ENCODE results near the gene SPTLC3.

The SPTLC3 gene

GRCh38 chr20:13128173-13128572 is 119.4 kb downstream of the SPTLC3 start:
- no peak for TF ChIP-seq CTCF (IDR thresholded peaks at IDR 0.05; ENCODE audit: insufficient read depth, missing control alignments)
- FAIRE-seq (no peak), DNase-seq (ENCODE audit: insufficient read length, low spot score) (no peak)

- DNase-seq (ENCODE audit: insufficient read length, low spot score) (no peak), FAIRE-seq (no peak)
- no peak for TF ChIP-seq CTCF (IDR thresholded peaks at IDR 0.05; ENCODE audit: insufficient read depth, missing control alignments)
Measured at GRCh38 chr20:13130061-13130706, 121.4 kb downstream of the SPTLC3 start.

GRCh38 chr20:13130707-13131103 is 121.9 kb downstream of the SPTLC3 start:
- TF ChIP-seq CTCF (IDR thresholded peaks at IDR 0.05; ENCODE audit: insufficient read depth, missing control alignments), result no peak
- FAIRE-seq (no peak), DNase-seq (ENCODE audit: insufficient read length, low spot score) (no peak)

- no peak for TF ChIP-seq CTCF (IDR thresholded peaks at IDR 0.05; ENCODE audit: insufficient read depth, missing control alignments)
- FAIRE-seq, result no peak
Measured at GRCh38 chr20:13131688-13132087, 122.9 kb downstream of the SPTLC3 start.

GRCh38 chr20:13139459-13140150 is 130.8 kb downstream of the SPTLC3 start:
- DNase-seq (ENCODE audit: insufficient read length, low spot score), result no peak
- FAIRE-seq, result no peak

More at GRCh38 chr20:13131688-13132087, 122.9 kb downstream of the SPTLC3 start:
- no peak for DNase-seq (ENCODE audit: insufficient read length, low spot score)

GRCh38 chr20:13140201-13140600 is 131.4 kb downstream of the SPTLC3 start:
- no peak for FAIRE-seq
- TF ChIP-seq CTCF (IDR thresholded peaks at IDR 0.05; ENCODE audit: insufficient read depth, missing control alignments), result no peak
- no peak for DNase-seq (ENCODE audit: insufficient read length, low spot score)

More at GRCh38 chr20:13139459-13140150, 130.8 kb downstream of the SPTLC3 start:
- no peak for TF ChIP-seq CTCF (IDR thresholded peaks at IDR 0.05; ENCODE audit: insufficient read depth, missing control alignments)

- DNase-seq (ENCODE audit: insufficient read length, low spot score) (no peak), FAIRE-seq (no peak)
- TF ChIP-seq CTCF (IDR thresholded peaks at IDR 0.05; ENCODE audit: insufficient read depth, missing control alignments), result no peak
Measured at GRCh38 chr20:13140775-13141174, 132.0 kb downstream of the SPTLC3 start.
